ENCODE results near the gene SLC17A3.

Gene SLC17A3

GRCh38 chr6:25889877-25890853 lies 16.1 kb upstream of the SLC17A3 start:
- DNase-seq (ENCODE audit: low read depth in 2 of 2), result no peak

DNA sequence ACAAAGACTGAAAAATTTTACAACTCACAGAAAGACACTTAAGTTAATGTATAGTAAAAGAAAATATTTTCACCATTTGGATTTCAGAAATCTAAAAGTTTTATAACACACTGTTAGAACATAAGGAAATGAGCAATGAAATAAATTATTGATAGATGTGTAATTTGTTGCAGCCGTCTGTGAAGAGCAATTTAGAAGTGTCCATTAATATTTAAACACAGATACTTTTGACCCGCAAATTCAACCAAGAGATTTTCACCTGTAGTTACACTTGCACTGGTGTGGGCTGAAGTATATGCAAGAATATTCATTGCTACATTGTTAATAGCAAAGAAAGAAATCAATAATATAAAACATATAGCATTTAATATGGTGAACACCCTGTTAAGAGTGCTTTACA lies 14.6 kb upstream of the SLC17A3 start:
- DNase-seq (ENCODE audit: low read depth in 2 of 2), result no peak

DNA sequence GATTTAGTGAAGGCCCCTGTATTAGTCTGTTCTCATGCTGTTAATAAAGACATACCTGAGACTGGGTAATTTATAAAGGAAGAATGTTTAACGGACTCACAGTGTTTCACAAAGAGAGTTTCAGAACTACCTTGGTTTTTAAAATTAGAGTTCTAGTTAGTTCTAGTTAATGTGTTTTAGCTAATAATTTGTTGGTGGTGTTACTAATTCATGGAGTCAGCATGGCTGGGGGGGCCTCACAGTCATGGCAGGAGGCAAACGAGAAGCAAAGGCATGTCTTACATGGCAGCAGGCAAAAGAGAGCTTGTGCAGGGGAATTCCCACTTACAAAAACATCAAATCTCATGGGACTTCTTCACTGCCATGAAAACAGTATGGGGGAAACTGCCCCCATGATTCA lies 12.0 kb upstream of the SLC17A3 start:
- no peak for DNase-seq (ENCODE audit: low read depth in 2 of 2)

DNA sequence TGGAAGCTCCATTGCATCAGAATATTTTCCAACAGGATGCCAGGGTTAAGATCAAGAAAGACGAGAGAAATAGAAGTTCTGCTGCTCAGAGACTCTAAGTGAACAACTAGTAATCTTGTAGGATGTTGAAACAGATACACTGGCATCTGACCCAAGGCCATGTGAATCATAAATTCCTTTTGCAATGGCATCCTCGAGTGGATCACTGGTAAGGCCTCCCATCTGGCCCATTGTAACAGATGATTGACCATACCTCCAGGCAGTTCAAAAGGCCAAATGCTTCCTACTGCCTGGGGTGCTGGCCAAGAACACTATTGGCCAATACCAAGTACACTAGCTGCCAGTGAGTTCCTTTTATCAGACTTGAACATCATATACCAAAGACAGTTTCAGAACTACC lies 9.9 kb upstream of the SLC17A3 start:
- no peak for DNase-seq (ENCODE audit: low read depth in 2 of 2)

DNA sequence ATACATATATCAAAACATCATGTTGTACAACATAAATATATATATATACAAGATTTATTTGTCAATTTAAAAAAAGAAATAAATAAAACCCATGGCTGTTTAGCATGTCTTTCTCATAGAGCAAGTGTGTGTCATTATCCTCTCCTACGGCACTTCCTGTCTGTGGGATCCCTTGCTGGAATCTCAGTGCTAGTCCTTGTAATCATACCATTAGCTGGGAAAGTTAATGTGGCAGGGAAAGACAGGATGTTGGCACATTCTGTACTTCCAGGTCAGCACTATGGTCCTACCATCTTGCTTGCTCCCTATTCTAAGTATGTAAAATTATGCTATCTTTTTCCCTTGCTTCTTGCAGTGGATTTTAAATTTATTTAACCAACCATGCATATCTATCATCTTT lies 9.5 kb upstream of the SLC17A3 start:
- no peak for DNase-seq (ENCODE audit: low read depth in 2 of 2)

DNA sequence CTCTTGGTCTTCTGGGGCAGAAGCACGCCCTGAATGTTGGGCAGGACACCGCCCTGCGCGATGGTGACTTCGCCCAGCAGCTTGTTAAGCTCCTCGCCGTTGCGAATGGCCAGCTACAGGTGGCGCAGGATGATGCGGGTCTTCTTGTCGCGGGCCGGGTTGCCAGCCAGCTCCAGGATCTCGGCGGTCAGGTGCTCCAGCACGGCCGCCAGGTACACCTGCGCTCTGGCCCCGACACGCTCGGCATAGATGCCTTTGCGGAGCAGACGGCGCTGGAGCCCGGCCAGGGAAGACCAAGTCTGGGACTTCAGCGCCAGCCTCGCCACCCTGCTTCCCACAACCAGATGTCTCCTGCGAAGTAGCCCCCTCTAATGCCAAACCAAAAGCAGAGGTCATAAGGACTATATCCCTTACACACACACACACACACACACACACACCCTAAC lies 8.0 kb upstream of the SLC17A3 start:
- DNase-seq (ENCODE audit: low read depth in 2 of 2), result peak in 1 of 2 donors; percentile 12

DNA sequence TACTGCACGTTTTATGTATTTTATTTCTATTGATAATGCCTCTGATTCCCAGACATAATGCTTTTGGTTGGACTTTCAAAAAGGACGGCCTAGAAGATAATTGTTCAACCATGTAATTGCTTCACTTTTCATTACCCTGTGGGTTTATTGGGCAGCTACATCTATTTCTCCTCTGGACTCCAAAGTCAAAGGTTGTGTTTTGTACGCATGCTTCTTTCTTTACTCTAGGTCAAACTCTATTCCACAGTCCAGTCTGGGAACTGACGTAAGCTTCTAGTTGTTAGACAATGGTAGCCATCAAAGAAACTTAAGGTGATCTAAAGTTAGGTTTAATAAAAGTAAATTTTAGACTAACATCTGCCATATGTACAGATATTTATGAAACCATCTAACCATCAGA lies 6.6 kb upstream of the SLC17A3 start:
- no peak for DNase-seq (ENCODE audit: low read depth in 2 of 2)

DNA sequence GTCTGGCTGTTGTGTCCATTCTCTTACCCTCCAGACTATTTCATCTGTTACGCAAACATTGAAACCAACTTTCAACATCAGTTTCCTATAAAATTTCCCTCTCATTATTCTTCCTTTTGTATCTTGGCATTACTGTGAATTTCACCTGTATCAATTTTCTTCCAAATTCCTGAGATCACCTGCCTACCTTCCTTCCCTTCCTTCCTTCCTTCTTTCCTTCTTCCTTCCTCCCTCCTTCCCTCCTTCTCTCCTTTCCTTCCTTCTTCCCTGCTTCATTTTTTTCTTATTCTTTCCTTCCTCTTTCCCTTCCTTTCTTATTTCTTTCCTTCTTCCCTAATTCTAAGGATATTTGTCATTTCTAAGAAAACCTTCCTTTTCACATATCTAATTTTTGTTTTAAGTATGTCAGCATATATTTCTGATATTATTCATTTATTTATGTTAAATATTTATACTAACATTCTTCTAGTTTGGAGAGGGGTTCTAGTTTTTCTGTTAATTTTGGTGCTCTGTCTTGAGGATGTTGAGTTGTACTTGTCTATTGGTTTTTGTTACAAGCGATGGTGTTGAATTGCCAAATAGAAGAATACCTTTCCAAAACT lies 4.8 kb upstream of the SLC17A3 start:
- no peak for DNase-seq (ENCODE audit: low read depth in 2 of 2)

DNA sequence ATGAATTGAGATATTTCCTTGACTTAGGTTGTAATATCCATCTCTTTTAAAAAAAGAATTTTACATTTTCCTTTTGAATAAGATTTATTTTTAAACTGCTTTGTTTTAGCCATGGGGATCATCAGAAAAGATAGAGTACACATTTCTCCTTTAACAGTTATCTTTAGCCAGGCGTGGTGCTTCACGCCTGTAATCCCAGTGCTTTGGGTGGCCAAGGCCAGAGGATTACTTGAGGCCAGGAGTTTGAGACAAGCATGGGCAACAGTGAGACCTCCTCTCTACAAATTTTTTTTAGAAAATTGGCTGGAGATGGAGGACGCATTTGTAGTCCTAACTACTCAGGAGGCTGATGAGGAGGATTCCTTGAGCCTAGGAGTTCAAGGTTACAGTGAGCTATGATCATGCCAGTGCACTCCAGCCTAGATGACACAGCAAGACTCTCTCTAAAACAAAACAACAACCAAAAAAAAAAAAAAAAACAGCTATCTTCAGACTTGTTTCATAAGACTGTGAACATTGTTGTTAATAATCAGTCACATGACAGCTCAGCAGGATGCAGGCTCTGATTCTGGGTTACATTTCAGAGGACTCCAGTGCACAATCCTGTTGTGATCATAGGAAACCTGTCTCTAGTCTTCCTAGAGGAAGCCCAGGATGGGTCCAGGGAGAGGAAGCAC lies 2.0 kb upstream of the SLC17A3 start:
- DNase-seq (ENCODE audit: low read depth in 2 of 2), result no peak

DNA sequence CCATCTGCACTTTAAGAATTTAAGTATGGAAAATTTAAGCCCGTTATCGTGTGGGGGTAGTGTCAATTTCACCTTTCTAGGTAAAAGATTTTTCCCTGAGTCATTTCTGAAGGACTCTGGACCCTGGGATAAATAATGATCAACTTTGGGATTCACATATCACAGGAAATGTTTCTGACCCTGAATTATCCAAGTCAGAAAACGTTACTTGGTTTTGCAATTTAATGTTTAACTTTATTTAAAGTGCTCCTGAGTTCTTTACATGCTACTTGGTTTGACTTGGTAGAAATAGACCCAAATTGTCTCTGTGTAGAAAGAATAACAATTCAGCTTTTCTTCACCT lies 1.5 kb upstream of the SLC17A3 start:
- DNase-seq (ENCODE audit: low read depth in 2 of 2), result no peak

GRCh38 chr6:25874822-25875562 lies 949 bp upstream of the SLC17A3 start:
- no peak for DNase-seq (ENCODE audit: low read depth in 2 of 2)

DNA sequence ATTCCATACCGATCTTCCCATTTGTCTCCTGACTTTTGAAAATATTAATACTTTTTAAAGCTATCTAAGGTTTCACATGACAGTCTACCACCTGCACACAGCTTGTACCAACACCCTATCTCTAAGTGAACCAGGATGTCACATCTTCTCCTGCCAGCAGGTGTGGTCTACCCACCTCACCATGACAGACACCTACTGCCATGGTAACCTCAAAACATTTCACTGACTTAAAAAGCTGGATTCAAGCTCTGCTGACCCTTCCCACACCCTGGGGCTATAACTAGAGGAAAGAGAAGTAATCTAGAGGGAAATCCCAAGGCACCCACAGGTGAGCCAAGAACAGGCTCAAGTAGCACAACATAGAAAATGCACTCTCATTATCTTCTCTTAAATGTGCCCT lies 1.2 kb downstream of the SLC17A3 start:
- no peak for DNase-seq (ENCODE audit: low read depth in 2 of 2)

DNA sequence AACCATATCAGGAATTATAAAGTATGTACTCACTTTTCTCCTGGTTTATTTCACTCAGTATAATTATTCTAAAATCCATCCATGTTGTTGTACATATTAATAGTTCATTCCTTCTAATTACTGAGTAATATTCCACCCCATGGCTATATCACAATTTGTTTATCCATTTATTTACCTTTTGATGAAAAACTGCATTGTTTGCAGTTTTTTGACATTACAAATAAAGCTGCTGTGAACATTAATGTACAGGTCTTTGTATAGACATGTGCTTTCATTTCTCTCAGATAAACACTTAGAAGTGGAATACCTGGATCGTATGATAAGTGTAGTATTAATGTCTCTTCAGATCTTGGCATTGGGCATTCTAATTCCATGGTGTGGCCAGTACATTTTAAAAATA lies 4.2 kb downstream of the SLC17A3 start:
- DNase-seq (ENCODE audit: low read depth in 2 of 2), result no peak

DNA sequence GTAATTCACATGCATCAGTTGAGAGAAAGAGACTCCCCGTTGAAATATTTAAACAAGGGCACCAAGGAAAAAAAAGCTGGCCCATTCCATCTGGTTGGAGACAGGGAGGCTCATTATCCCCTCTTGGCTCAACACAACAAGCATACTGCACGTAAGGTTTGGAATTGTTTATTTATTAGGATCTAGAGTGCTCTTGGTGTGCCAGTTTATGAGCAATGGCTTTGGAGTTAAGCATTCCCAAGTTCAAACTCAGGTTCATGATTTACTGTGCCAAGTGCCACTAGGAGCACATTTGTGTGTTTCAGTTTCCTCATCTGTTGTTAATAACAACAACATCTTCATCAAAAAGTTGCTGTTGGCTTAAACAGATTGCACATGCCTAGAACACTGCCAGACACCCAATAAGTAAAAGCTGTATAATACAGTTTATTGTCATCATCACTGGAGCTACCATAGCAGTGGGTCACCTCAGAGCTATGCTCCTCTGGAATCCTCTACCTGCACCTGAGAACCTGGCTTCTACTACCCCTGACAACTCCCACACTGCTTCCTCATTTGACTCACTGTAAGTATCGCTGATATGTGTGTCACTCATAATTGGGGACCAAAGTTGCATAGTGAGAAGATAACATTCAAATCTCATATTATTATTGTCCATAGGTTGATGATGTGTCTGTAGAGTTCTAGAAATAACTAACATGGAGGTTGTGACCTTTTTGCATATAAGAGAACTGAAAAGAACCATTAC lies 5.4 kb downstream of the SLC17A3 start:
- DNase-seq (ENCODE audit: low read depth in 2 of 2), result no peak

GRCh38 chr6:25866011-25866410 lies 8.0 kb downstream of the SLC17A3 start:
- no peak for DNase-seq (ENCODE audit: low read depth in 2 of 2)

- DNase-seq (ENCODE audit: low read depth in 2 of 2), result no peak
Measured at GRCh38 chr6:25863360-25863759, 10.7 kb downstream of the SLC17A3 start.

DNA sequence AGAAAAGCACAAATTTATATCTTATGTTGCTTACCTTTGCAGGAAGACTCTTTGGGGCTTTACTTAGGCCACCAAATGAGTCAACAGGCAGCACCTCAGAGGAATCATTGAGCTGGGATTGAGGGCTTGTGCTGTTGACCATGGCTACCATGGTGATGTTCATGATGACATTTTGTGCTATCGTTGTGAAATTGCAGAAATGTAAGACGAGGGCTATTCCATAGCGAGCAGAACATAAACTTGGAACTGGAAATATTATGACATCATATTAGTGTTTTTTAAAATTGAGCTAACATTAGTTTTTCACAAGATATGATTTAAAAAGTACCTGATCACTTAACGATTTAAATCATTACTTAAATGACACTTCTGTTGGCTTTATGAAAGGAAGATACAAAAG lies 11.8 kb downstream of the SLC17A3 start:
- no peak for DNase-seq (ENCODE audit: low read depth in 2 of 2)

- no peak for DNase-seq (ENCODE audit: low read depth in 2 of 2)
Measured at GRCh38 chr6:25852756-25853155, 21.3 kb downstream of the SLC17A3 start.

DNA sequence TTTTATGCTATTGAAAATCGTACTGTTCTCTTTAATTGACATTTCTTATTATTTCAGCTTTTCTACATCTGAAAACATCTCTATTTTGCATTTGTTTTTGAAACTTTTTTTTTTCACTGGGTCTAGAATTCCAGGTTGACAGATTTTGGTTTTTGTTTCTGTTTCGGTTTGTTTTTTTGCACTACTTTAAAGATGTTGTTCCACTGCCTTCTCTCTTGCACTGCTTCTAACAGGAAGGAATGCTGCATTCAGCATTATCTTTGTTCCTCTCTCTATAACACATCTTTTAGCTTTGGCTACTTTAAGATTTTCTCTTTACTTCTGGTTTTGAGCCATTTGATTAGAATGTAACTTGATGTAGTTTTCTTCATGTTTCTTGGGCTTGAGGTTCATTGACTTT lies 22.1 kb downstream of the SLC17A3 start:
- DNase-seq (ENCODE audit: low read depth in 2 of 2), result no peak

DNA sequence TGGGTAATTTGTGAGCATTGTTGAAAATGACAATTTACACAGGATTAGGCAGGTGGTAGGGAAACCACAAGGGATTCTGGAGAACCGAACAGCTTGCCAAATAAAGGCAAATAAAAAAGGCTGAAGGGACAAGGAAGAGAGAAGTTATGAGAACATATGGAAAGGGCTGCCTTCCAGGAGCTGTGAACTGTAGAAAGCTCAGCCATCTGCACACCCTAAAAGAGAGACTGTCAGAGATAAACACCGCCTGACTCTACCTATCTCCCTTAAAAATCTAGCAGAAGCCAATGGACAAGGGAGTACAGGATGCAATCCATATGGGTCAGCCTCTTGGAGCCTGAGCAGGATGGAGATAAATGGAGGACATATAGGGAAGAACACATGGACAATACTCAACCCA lies 29.5 kb downstream of the SLC17A3 start:
- no peak for DNase-seq (ENCODE audit: low read depth in 2 of 2)

DNA sequence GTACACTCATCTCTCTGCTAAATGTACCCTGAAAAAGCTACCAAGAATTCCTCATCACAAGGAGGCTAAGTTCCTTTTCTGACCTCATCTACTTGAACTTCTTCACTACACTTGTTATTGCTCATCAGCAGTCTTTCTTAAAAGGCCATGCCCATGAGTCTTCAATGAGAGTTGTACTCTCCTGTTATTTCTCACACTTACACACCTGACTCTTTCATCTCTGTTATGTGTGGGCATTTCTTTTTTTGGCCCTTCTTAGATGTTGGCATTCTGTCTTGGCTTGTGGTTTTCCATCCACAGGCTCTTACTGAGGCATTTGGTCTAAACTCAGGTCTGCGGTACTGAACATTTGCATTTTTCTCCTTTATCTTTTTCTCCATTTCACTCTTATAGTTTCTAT lies 31.5 kb downstream of the SLC17A3 start:
- no peak for DNase-seq (ENCODE audit: low read depth in 2 of 2)

All from stimulated activated CD4-positive, alpha-beta T cell treated with anti-CD3 and anti-CD28 coated beads, Interleukin-1b, Interleukin-23, amount 100 ng/mL, for 4 hours (primary cell).